SW 1271 (cell line): ENCODE results near the gene RIPPLY3.

Source experiments
- DNase-seq, 2 experiments: peaks; one replicate each; lab custom pipeline; 2025; lab: John Stamatoyannopoulos, UW

The RIPPLY3 gene

GRCh38 chr21:37061926-37062592, 55.6 kb downstream of the RIPPLY3 start:
- no peak for DNase-seq

- DNase-seq = no peak
Measured at GRCh38 chr21:37062593-37062935, 56.1 kb downstream of the RIPPLY3 start.

GRCh38 chr21:37063433-37063832, 56.9 kb downstream of the RIPPLY3 start:
- no peak for DNase-seq

- DNase-seq = no peak
Measured at GRCh38 chr21:37064841-37065240, 58.3 kb downstream of the RIPPLY3 start.

DNA sequence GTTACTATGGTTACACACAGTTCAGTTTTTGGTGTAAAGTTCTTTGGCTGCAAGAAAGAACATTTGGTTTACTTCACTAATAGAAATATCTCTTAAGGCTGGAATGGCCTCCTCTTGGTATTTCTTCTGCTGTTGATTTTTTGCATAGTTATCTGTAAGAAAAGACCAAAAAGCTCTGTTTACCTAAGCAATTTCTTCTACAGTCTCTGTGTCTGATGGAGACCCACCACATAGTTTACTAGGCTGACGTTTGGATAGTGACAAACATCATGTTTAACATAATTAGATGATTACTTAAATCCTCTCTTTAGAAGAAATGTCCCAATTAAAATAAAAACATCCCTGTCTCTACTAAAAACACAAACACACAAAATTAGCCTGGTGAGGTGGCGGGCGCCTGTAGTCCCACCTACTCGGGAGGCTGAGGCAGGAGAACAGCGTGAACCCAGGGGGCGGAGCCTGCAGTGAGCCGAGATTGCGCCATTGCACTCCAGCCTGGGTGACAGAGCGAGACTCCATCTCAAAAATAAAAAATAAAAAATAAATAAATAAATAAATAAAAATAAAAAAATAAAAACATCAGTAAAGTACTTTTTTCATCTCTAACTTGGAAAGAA, 59.2 kb downstream of the RIPPLY3 start:
- DNase-seq = no peak
